WTC11 (cell line): ENCODE results near the gene FUT8. TPM values are rescaled to one million over a fixed set of nuclear protein-coding genes. Genes with fewer than 3 reads are reported as not detected.

Experiments used
- ATAC-seq: fragments of 200-7000 bp; cut with Tn5 transposase; 2 replicates; pipeline ENCODE4 v1.10.0; 2021; ENCODE audit warnings: mild to moderate bottlenecking, moderate library complexity
- CTCF ChIA-PET: fragments of 300-600 bp; sonication (Branson Sonifier 250); formaldehyde crosslinking; loops from one replicate; lab custom pipeline; 2021; ENCODE audit warnings: antibody characterized with exemption; lab: Charles Lee
- POLR2A ChIA-PET: fragments of 350-600 bp; sonication (Branson Sonifier 250); formaldehyde crosslinking; loops from one replicate; lab custom pipeline; 2021; ENCODE audit warnings: antibody characterized with exemption; lab: Charles Lee
- DNase-seq: peaks from one replicate; pipeline ENCODE4 v3.0.0; 2021; ENCODE audit warnings: low spot score
- H3K27ac Mint-ChIP-seq: 2 replicates; pipeline ENCODE4 v1.8.0; 2021; ENCODE audit warnings: mixed read lengths
- H3K27me3 Mint-ChIP-seq: 2 replicates; pipeline ENCODE4 v1.8.0; 2021; ENCODE audit warnings: low read depth, mild to moderate bottlenecking, moderate library complexity, mixed read lengths
- H3K36me3 Mint-ChIP-seq: 2 replicates; pipeline ENCODE4 v1.8.0; 2021; ENCODE audit warnings: mixed read lengths
- H3K4me1 Mint-ChIP-seq: 2 replicates; pipeline ENCODE4 v1.8.0; 2022; ENCODE audit warnings: mixed read lengths
- H3K4me3 Mint-ChIP-seq: 2 replicates; pipeline ENCODE4 v1.8.0; 2021; ENCODE audit warnings: mild to moderate bottlenecking, moderate library complexity, mixed read lengths
- H3K9me3 Mint-ChIP-seq: 2 replicates; pipeline ENCODE4 v1.8.0; 2021; ENCODE audit warnings: mixed read lengths
- ATF1 ChIP-seq: sonication (generic); formaldehyde crosslinking; IDR thresholded peaks from 2 replicates; pipeline ENCODE4 v1.8.1; 2023; ENCODE audit warnings: mild to moderate bottlenecking, moderate library complexity, missing genetic modification reagents
- CDX4 ChIP-seq: fragments of 250-450 bp; sonication (Bioruptor Pico); IDR thresholded peaks from 2 replicates; pipeline ENCODE4 v1.9.0; 2021; ENCODE audit warnings: moderate library complexity, mild to moderate bottlenecking, inconsistent platforms, borderline replicate concordance
- CREM ChIP-seq: sonication (generic); formaldehyde crosslinking; IDR thresholded peaks from 2 replicates; pipeline ENCODE4 v1.8.1; 2022; ENCODE audit warnings: mild to moderate bottlenecking, missing genetic modification reagents, moderate library complexity
- CTCF ChIP-seq: fragments of 200-600 bp; IDR thresholded peaks from 2 replicates; pipeline ENCODE4 v1.8.0; 2022; ENCODE audit warnings: antibody characterized with exemption
- FOXP1 ChIP-seq: sonication (generic); formaldehyde crosslinking; IDR thresholded peaks from 2 replicates; pipeline ENCODE4 v1.8.0; 2022; ENCODE audit warnings: missing genetic modification reagents, mild to moderate bottlenecking, moderate library complexity, borderline replicate concordance
- HMGXB4 ChIP-seq: sonication (generic); formaldehyde crosslinking; IDR thresholded peaks from 2 replicates; pipeline ENCODE4 v1.8.1; 2023; ENCODE audit warnings: mild to moderate bottlenecking, moderate library complexity, missing genetic modification reagents
- IRF2 ChIP-seq: sonication (generic); formaldehyde crosslinking; IDR thresholded peaks from 2 replicates; pipeline ENCODE4 v1.8.0; 2022; ENCODE audit warnings: low read depth, missing genetic modification reagents, borderline replicate concordance
- JAZF1 ChIP-seq: fragments of 250-450 bp; sonication (Bioruptor Pico); IDR thresholded peaks from 2 replicates; pipeline ENCODE4 v1.9.0; 2021; ENCODE audit warnings: moderate library complexity, mild to moderate bottlenecking, inconsistent platforms
- KAT7 ChIP-seq: sonication (generic); formaldehyde crosslinking; IDR thresholded peaks from 2 replicates; pipeline ENCODE4 v1.8.1; 2023; ENCODE audit warnings: missing genetic modification reagents, mild to moderate bottlenecking, borderline replicate concordance
- MAX ChIP-seq: sonication (generic); formaldehyde crosslinking; IDR thresholded peaks from 2 replicates; pipeline ENCODE4 v1.8.0; 2022; ENCODE audit warnings: mild to moderate bottlenecking, missing genetic modification reagents
- NFE2L1 ChIP-seq: sonication (generic); formaldehyde crosslinking; IDR thresholded peaks from 2 replicates; pipeline ENCODE4 v1.8.1; 2023; ENCODE audit warnings: missing genetic modification reagents
- PRDM15 ChIP-seq: sonication (generic); formaldehyde crosslinking; IDR thresholded peaks from 2 replicates; pipeline ENCODE4 v1.8.0; 2022; ENCODE audit warnings: missing genetic modification reagents
- PRRX2 ChIP-seq: fragments of 250-450 bp; sonication (Bioruptor Pico); IDR thresholded peaks from 2 replicates; pipeline ENCODE4 v1.8.0; 2021; ENCODE audit warnings: mild to moderate bottlenecking
- SMAD3 ChIP-seq: sonication (generic); formaldehyde crosslinking; IDR thresholded peaks from 2 replicates; pipeline ENCODE4 v1.8.0; 2022; ENCODE audit warnings: missing genetic modification reagents, mild to moderate bottlenecking, borderline replicate concordance
- SOX15 ChIP-seq: fragments of 250-450 bp; sonication (Bioruptor Pico); IDR thresholded peaks from 2 replicates; pipeline ENCODE4 v1.9.0; 2021; ENCODE audit warnings: mild to moderate bottlenecking
- USF1 ChIP-seq: sonication (generic); formaldehyde crosslinking; IDR thresholded peaks from 2 replicates; pipeline ENCODE4 v1.8.0; 2022; ENCODE audit warnings: mild to moderate bottlenecking, missing genetic modification reagents
- USF2 ChIP-seq: sonication (generic); formaldehyde crosslinking; IDR thresholded peaks from 2 replicates; pipeline ENCODE4 v1.8.1; 2023; ENCODE audit warnings: mild to moderate bottlenecking, missing genetic modification reagents, moderate library complexity
- ZNF138 ChIP-seq: sonication (generic); formaldehyde crosslinking; conservative IDR thresholded peaks from 2 replicates; pipeline ENCODE4 v1.8.1; 2022; ENCODE audit warnings: mild to moderate bottlenecking, moderate library complexity, missing genetic modification reagents
- ZNF281 ChIP-seq: sonication (generic); formaldehyde crosslinking; IDR thresholded peaks from 2 replicates; pipeline ENCODE4 v1.8.0; 2023; ENCODE audit warnings: mild to moderate bottlenecking, missing genetic modification reagents
- ZNF425 ChIP-seq: fragments of 250-450 bp; sonication (Bioruptor Pico); conservative IDR thresholded peaks from 2 replicates; pipeline ENCODE4 v1.9.0; 2021; ENCODE audit warnings: mild to moderate bottlenecking
- total RNA-seq: library from RNA; stranded (reverse); gene quantifications from 3 replicates; pipeline ENCODE4 v1.2.3, GENCODE V29; 2021

The FUT8 gene
- total RNA-seq, 1 experiment from 2014 or later = 37.9 TPM

GRCh38 chr14:65422088-65422834, 9.7 kb downstream of the FUT8 start (continued):
- no peak for TF ChIP-seq ZNF281 (CRISPR knock-in tag)
- TF ChIP-seq CDX4 (CRISPR knock-in tag) = no peak

- H3K4me3 Mint-ChIP-seq = no peak overlapping the region
- POLR2A ChIA-PET = interaction anchor here (0.6 kb wide), 1 partner anchor 9 kb away, joined by 3 read pairs; no protein-coding TSS in a partner anchor
- H3K27ac Mint-ChIP-seq = peak overlapping the region; percentile 46; the same call in 1 of the 2 replicates
- CTCF ChIA-PET = interaction anchor here (1.4 kb wide), 1 partner anchor 9 kb away, joined by 4 read pairs; no protein-coding TSS in a partner anchor
- DNase-seq (no peak), ATAC-seq (no peak)
- peaks cover 11% of the 10 kb centered on the region for H3K4me1 Mint-ChIP-seq
- no peaks in the 10 kb centered on the region for H3K36me3 Mint-ChIP-seq
- no peaks in the 10 kb centered on the region for H3K9me3 Mint-ChIP-seq
- H3K27me3 Mint-ChIP-seq = no peaks in the 10 kb centered on the region
- TF ChIP-seq SMAD3 (CRISPR knock-in tag) (no peak), USF1 (CRISPR knock-in tag) (no peak), MAX (CRISPR knock-in tag) (no peak), IRF2 (CRISPR knock-in tag) (no peak), ATF1 (CRISPR knock-in tag) (no peak), KAT7 (CRISPR knock-in tag) (no peak), FOXP1 (CRISPR knock-in tag) (no peak), USF2 (CRISPR knock-in tag) (no peak), ZNF138 (no peak), CREM (no peak), PRRX2 (CRISPR knock-in tag) (no peak), SOX15 (CRISPR knock-in tag) (no peak), HMGXB4 (CRISPR knock-in tag) (no peak), CTCF (no peak), JAZF1 (CRISPR knock-in tag) (no peak), NFE2L1 (CRISPR knock-in tag) (no peak), PRDM15 (no peak), ZNF425 (CRISPR knock-in tag) (no peak)
These were observed 11.5 kb downstream of the FUT8 start for GRCh38 chr14:65423982-65424381.
